K562 (cell line): ENCODE results near the gene PLEKHH2. TPM values are rescaled to one million over a fixed set of nuclear protein-coding genes. Genes with fewer than 3 reads are reported as not detected.
A peak's percentile ranks its signal among the peaks of the same experiment; 100 is the strongest.

Experiments
- ATAC-seq: fragments of 200-7000 bp; cut with Tn5 transposase; 3 replicates; pipeline ENCODE4 v1.9.1; 2020; ENCODE audit warnings: moderate library complexity
- BruUV-seq: library from RNA; stranded (reverse); fragments of 400-500 nt; replicated peaks from 2 replicates; lab custom pipeline; 2021; lab: Mats Ljungman, UMichigan
- CTCF ChIA-PET: fragments of 300-600 bp; formaldehyde crosslinking; extraction: SDS; loops from one replicate; lab custom pipeline; 2021; ENCODE audit warnings: low intra/inter-chr PET ratio; lab: Yijun Ruan, JAX
- POLR2A ChIA-PET: fragments of 300-600, 350-650 bp; sonication (Branson Sonifier 250); formaldehyde crosslinking; extraction: SDS; loops from one replicate; lab custom pipeline; 2021; ENCODE audit warnings: antibody characterized with exemption, inconsistent platforms; lab: Yijun Ruan, JAX
- DNase-seq, 4 experiments: peaks; one replicate each; pipeline versions ENCODE4 v3.0.0 to v3.0.0-alpha.2; 2011 to 2018; ENCODE audit warnings: low spot score in 3 of 4, mixed read lengths in 3 of 4; ENCODE audit errors: extremely low read depth in 1 of 4
- FAIRE-seq: peaks from 2 replicates; lab custom pipeline; 2011; peaks lifted over from hg19 to GRCh38; lab: Jason Lieb, UNC
- H2AFZ ChIP-seq: 2 replicates; pipeline ENCODE4 v1.6.0; 2011; ENCODE audit warnings: low read depth, low read length, control low read depth, inconsistent platforms
- H3K27ac ChIP-seq: fragments of 200-600 bp; 3 replicates; pipeline ENCODE4 v1.8.0; 2011; ENCODE audit warnings: low read depth, mild to moderate bottlenecking, control low read depth, inconsistent platforms, low read length, moderate library complexity, mixed read lengths; ENCODE audit errors: extremely low read depth
- H3K27me3 ChIP-seq, 2 experiments: fragments of 300-600 bp in 1 of 2; 2 replicates in 1 of 2; 3 replicates in 1 of 2; pipeline versions ENCODE4 v1.6.0 to v1.8.0; 2011; ENCODE audit warnings: inconsistent platforms in 2 of 2, low read length in 2 of 2, mild to moderate bottlenecking in 1 of 2, mixed read lengths in 1 of 2, moderate library complexity in 1 of 2; ENCODE audit not compliant: control insufficient read depth in 2 of 2, insufficient read depth in 2 of 2
- H3K36me3 ChIP-seq: fragments of 300-600 bp; 3 replicates; pipeline ENCODE4 v1.8.0; 2011; ENCODE audit warnings: mild to moderate bottlenecking, low read length, inconsistent platforms; ENCODE audit not compliant: control insufficient read depth, insufficient read depth
- H3K4me1 ChIP-seq, 2 experiments: fragments of 200-600 bp in 1 of 2; replicated peaks in 1 of 2; 2 replicates in 1 of 2; 3 replicates in 1 of 2; pipeline versions ENCODE4 v1.5.1 to v1.8.0; 2011; ENCODE audit warnings: inconsistent platforms in 2 of 2, low read length in 2 of 2, mild to moderate bottlenecking in 1 of 2, mixed read lengths in 1 of 2, moderate library complexity in 1 of 2; ENCODE audit not compliant: control insufficient read depth in 2 of 2, insufficient read depth in 2 of 2
- H3K4me2 ChIP-seq: 2 replicates; pipeline ENCODE4 v1.6.1; 2011; ENCODE audit warnings: low read length, control low read depth, inconsistent platforms, mixed read lengths; ENCODE audit not compliant: insufficient read depth
- H3K4me3 ChIP-seq: fragments of 200-600 bp; sonication (generic), shearing (Covaris generic); 2 replicates; pipeline ENCODE4 v1.5.1; 2016; ENCODE audit warnings: control low read depth, inconsistent platforms
- H3K79me2 ChIP-seq: fragments of 200-600 bp; 3 replicates; pipeline ENCODE4 v1.8.0; 2011; ENCODE audit warnings: low read length, inconsistent platforms; ENCODE audit not compliant: control insufficient read depth, insufficient read depth
- H3K9ac ChIP-seq, 2 experiments: 2 replicates each; pipeline versions ENCODE4 v1.6.0 to v1.6.1; 2011; ENCODE audit warnings: low read depth in 2 of 2, low read length in 2 of 2, control low read depth in 1 of 2, inconsistent platforms in 1 of 2, mild to moderate bottlenecking in 1 of 2, mixed read lengths in 1 of 2; ENCODE audit not compliant: insufficient read depth in 1 of 2
- H3K9me1 ChIP-seq: one replicate; pipeline ENCODE4 v1.6.0; 2011; ENCODE audit warnings: inconsistent platforms, mild to moderate bottlenecking, low read length, moderate library complexity; ENCODE audit not compliant: control insufficient read depth, insufficient read depth
- H3K9me3 ChIP-seq: replicated peaks from 2 replicates; pipeline ENCODE4 v1.5.1; 2011; ENCODE audit warnings: low read depth, low read length, inconsistent platforms; ENCODE audit not compliant: control insufficient read depth, insufficient read depth
- H4K20me1 ChIP-seq: replicated peaks from 2 replicates; pipeline ENCODE4 v1.6.1; 2011; ENCODE audit warnings: low read length, inconsistent platforms, mixed read lengths; ENCODE audit not compliant: control insufficient read depth, insufficient read depth
- ZNF23 ChIP-seq: fragments of 250-450 bp; sonication (Bioruptor Pico); IDR thresholded peaks from 2 replicates; pipeline ENCODE4 v1.4.0; 2020; ENCODE audit warnings: mild to moderate bottlenecking
- ZNF239 ChIP-seq: fragments of 250-450 bp; sonication (Bioruptor Pico); IDR thresholded peaks from 2 replicates; pipeline ENCODE4 v1.4.0; 2020; ENCODE audit warnings: mild to moderate bottlenecking
- ZNF384 ChIP-seq: IDR thresholded peaks from 2 replicates; pipeline ENCODE4 v1.6.1; 2012; ENCODE audit warnings: low read depth, low read length, improper control_type of control experiment
- WGBS: fragments of 100-300 bp; shearing (Covaris generic); methylation state at CpG from one replicate; pipeline ENCODE4 v1.1.6; 2016; ENCODE audit warnings: low coverage, mixed read lengths; ENCODE audit not compliant: insufficient coverage; ENCODE audit errors: missing lambda C conversion rate; 5-methylcytosine and 5-hydroxymethylcytosine counted together
- in situ Hi-C: fragments of 300-500 bp; cut with MboI; formaldehyde crosslinking; loops from 4 replicates; pipeline ENCODE4 v1.15.0; 2018; ENCODE audit warnings: inconsistent platforms, mixed read lengths
- intact Hi-C: fragments of 100-400 bp; cut with micrococcal nuclease; formaldehyde crosslinking; loops from 2 replicates; pipeline ENCODE4 v1.14.2; 2022
- polyA plus RNA-seq, 8 experiments: library from polyadenylated mRNA; depleted of rRNA in 4 of 8; stranded (reverse) in 5 of 8; unstranded in 3 of 8; fragments of >200 nt; fragmentation: Nextera tagmentation in 2 of 8; fragmentation: Illumina TruSeq in 1 of 8; extraction: Ambion mirVana in 2 of 8; extraction: Trizol in 1 of 8; gene quantifications; 2 replicates each; pipeline versions ENCODE4 v1.2.1 to v1.2.3, GENCODE V29; 2011 to 2014; ENCODE audit warnings: inconsistent platforms in 1 of 8, missing spikeins in 1 of 8
- total RNA-seq, 7 experiments: library from RNA; depleted of rRNA in 6 of 7; stranded (reverse); fragments of >200 nt in 6 of 7; fragmentation: Illumina TruSeq in 2 of 7; extraction: Trizol in 2 of 7; gene quantifications; 2 replicates each; pipeline versions ENCODE4 v1.2.1 to v1.2.3, GENCODE V29; 2011 to 2021; ENCODE audit warnings: low replicate concordance in 1 of 7

Gene PLEKHH2
- total and polyA plus RNA-seq, 9 of the 15 experiments (the other 6 are each of a cell fraction or from before 2014, with no cell fraction given), result 0.77 to 13.5 (median 2.7) TPM

DNA sequence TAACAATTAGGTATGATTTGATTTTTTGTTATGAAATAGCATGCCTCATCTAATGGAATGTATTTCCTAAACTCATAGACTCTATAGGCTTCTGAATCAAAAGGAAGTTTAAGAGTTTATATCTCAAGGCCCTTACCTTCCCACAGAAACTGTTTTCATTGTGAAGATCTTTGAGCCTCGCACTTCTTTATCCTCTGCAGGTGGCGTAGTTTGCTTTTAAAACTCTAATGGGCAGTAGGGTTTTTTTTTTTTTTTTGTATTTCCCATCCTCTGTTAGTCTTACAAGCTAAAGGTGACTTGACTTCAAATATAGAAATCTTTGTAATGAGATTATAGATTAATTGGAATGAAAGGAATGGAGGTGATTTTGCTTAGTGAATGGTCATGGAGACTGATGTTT lies 165.1 kb downstream of the PLEKHH2 start:
- POLR2A ChIA-PET, result no interaction called here
- CTCF ChIA-PET, result no interaction called here
- Histone ChIP-seq H3K4me3 (no peak overlapping the region), H3K4me2 (no peak overlapping the region), H3K27ac (no peak overlapping the region), H3K9ac (no peak overlapping the region), H4K20me1 (no peaks in the 10 kb centered on the region), H3K9me1 (no peaks in the 10 kb centered on the region), H2AFZ (no peak overlapping the region), H3K36me3 (no peaks in the 10 kb centered on the region), H3K79me2 (no peaks in the 10 kb centered on the region), H3K9me3 (no peaks in the 10 kb centered on the region), H3K27me3 (no peaks in the 10 kb centered on the region), H3K4me1 (no peaks in the 10 kb centered on the region)
- no TSS peak for BruUV-seq
- peak; percentile 63; the same call in 1 of the 2 replicates for TF ChIP-seq ZNF384
- TF ChIP-seq ZNF239, result no peak
- ATAC-seq (no peak), FAIRE-seq (no peak), DNase-seq (no peak)
- intact Hi-C loops (loop anchor here (5.0 kb wide), 1 partner anchor 75 kb away; no protein-coding TSS in a partner anchor), in situ Hi-C loops (no loop called here)
- 58% methylated on average over 2 of the region's 2 CpGs for WGBS

- no peak for FAIRE-seq
- Histone ChIP-seq H3K9me3 (no peaks in the 10 kb centered on the region), H3K9me1 (no peaks in the 10 kb centered on the region), H3K27me3 (no peaks in the 10 kb centered on the region), H3K4me3 (no peak overlapping the region), H3K36me3 (no peaks in the 10 kb centered on the region), H3K79me2 (no peaks in the 10 kb centered on the region), H3K4me1 (no peaks in the 10 kb centered on the region), H3K4me2 (no peak overlapping the region), H2AFZ (no peak overlapping the region), H3K9ac (no peak overlapping the region), H4K20me1 (no peaks in the 10 kb centered on the region), H3K27ac (no peak overlapping the region)
- ATAC-seq, result no peak
- no TSS peak for BruUV-seq
- intact Hi-C loops (loop anchor here (5.0 kb wide), 1 partner anchor 74 kb away; no protein-coding TSS in a partner anchor), in situ Hi-C loops (no loop called here)
- POLR2A ChIA-PET, result no interaction called here
- 95% methylated on average over 1 of the region's 1 CpG for WGBS
- no peak for TF ChIP-seq ZNF23 (CRISPR knock-in tag)
- DNase-seq, result no peak
- CTCF ChIA-PET, result no interaction called here
Observed at GRCh38 chr2:43803113-43803512, 166.1 kb downstream of the PLEKHH2 start.
